GM18526 (cell line): Measurements from ENCODE around the gene TMEM72.
A peak's percentile ranks its signal among the peaks of the same experiment; 100 is the strongest.

Experiments
- POLR2A ChIP-seq: IDR thresholded peaks from 3 replicates; pipeline ENCODE4 v1.6.1; 2011; ENCODE audit not compliant: insufficient read length; ENCODE audit errors: extremely low read depth

Gene TMEM72

GRCh38 chr10:44971935-44972757 lies 61.0 kb downstream of the TMEM72 start:
- TF ChIP-seq POLR2A = no peak

- TF ChIP-seq POLR2A = no peak
These were observed 61.8 kb downstream of the TMEM72 start for GRCh38 chr10:44972874-44973306.

GRCh38 chr10:44973323-44974081 lies 62.4 kb downstream of the TMEM72 start:
- TF ChIP-seq POLR2A = no peak

- no peak for TF ChIP-seq POLR2A
These were observed 63.0 kb downstream of the TMEM72 start for GRCh38 chr10:44974082-44974627.

- TF ChIP-seq POLR2A = peak; percentile 49
These were observed 63.7 kb downstream of the TMEM72 start for GRCh38 chr10:44974628-44975430.

- TF ChIP-seq POLR2A = no peak
These were observed 64.5 kb downstream of the TMEM72 start for GRCh38 chr10:44975431-44976331.

- TF ChIP-seq POLR2A = no peak
These were observed 65.4 kb downstream of the TMEM72 start for GRCh38 chr10:44976352-44977198.

- TF ChIP-seq POLR2A = no peak
These were observed 66.4 kb downstream of the TMEM72 start for GRCh38 chr10:44977287-44978212.

GRCh38 chr10:44978213-44978569 lies 67.1 kb downstream of the TMEM72 start:
- no peak for TF ChIP-seq POLR2A

- peak; percentile 75 for TF ChIP-seq POLR2A
These were observed 67.6 kb downstream of the TMEM72 start, which contains the start of gene DEPP1 for GRCh38 chr10:44978570-44979280. Gene DEPP1, minus strand, starts transcription at chr10:44978809. Its CDS starts 779 bp downstream, at chr10:44978030.

GRCh38 chr10:44979281-44980191 lies 68.4 kb downstream of the TMEM72 start:
- no peak for TF ChIP-seq POLR2A
